ENCODE measurements around the gene WDCP. TPM values are rescaled to one million over a fixed set of nuclear protein-coding genes. Genes with fewer than 3 reads are reported as not detected.
"Not testable (repeated sequence)": the region's sequence is repeated elsewhere in the genome, so short reads cannot be mapped to it uniquely, and the experiment has no call there.

WDCP gene
- total RNA-seq, 1 experiment from 2014 or later: 5.6 TPM

- Histone ChIP-seq H3K79me2 (ENCODE audit: low read length) (peaks cover 33% of the 10 kb centered on the region), H3K27ac (ENCODE audit: low read length) (no peak overlapping the region), H3K9me2 (replicated peaks; ENCODE audit: low read length) (no peaks in the 10 kb centered on the region), H3K36me3 (ENCODE audit: low read depth, low read length) (no peaks in the 10 kb centered on the region), H3F3A (ENCODE audit: low read length, unreplicated experiment) (no peaks in the 10 kb centered on the region), H2AFZ (ENCODE audit: low read length) (peak overlapping the region; percentile 87), H3K4me2 (ENCODE audit: low read length) (peak overlapping the region; percentile 87), H3K4me3 (ENCODE audit: low read length) (peak overlapping the region; percentile 91), H3K9me3 (ENCODE audit: low read length) (no peaks in the 10 kb centered on the region), H4K20me1 (ENCODE audit: low read length) (no peaks in the 10 kb centered on the region), H3K9ac (ENCODE audit: low read length) (peak overlapping the region; percentile 79), H3K4me1 (ENCODE audit: insufficient read depth, low read length) (peaks cover 11% of the 10 kb centered on the region), H3K27me3 (ENCODE audit: low read length) (no peaks in the 10 kb centered on the region)
- intact Hi-C loops (cut with micrococcal nuclease): no loop called here
- ChIA-PET CTCF (no interaction called here), POLR2A (ENCODE audit: unreplicated experiment) (interaction anchor here (0.6 kb wide), 1 partner anchor 590 kb away, joined by 5 read pairs; no protein-coding TSS in a partner anchor)
- ATAC-seq (no peak; the same call in 1 of the 2 replicates), DNase-seq (no peak)
- TF ChIP-seq CTCF (conservative IDR thresholded peaks at IDR 0.05; ENCODE audit: low read depth, low read length): no peak
- TF ChIP-seq EZH2 (IDR thresholded peaks at IDR 0.05; ENCODE audit: low read length, unreplicated experiment): no peak
- TF ChIP-seq EZH2phosphoT487 (IDR thresholded peaks at IDR 0.05; ENCODE audit: borderline replicate concordance, low read length): no peak
- BruUV-seq (replicated peaks): no TSS peak
Observed at GRCh38 chr2:24046599-24046929, 627 bp downstream of the WDCP start.

GRCh38 chr2:24045511-24046508 is 1.4 kb downstream of the WDCP start:
- Histone ChIP-seq H3K27ac (ENCODE audit: low read length) (no peak overlapping the region), H3K79me2 (ENCODE audit: low read length) (peaks cover 36% of the 10 kb centered on the region), H3K4me3 (ENCODE audit: low read length) (peak overlapping the region; percentile 91), H3K4me2 (ENCODE audit: low read length) (peak overlapping the region; percentile 87), H3K9ac (ENCODE audit: low read length) (peak overlapping the region; percentile 79; the same call in 1 of the 2 replicates), H3K27me3 (ENCODE audit: low read length) (no peaks in the 10 kb centered on the region), H3K9me2 (replicated peaks; ENCODE audit: low read length) (no peaks in the 10 kb centered on the region), H3F3A (ENCODE audit: low read length, unreplicated experiment) (no peaks in the 10 kb centered on the region), H3K4me1 (ENCODE audit: insufficient read depth, low read length) (peaks cover 11% of the 10 kb centered on the region), H2AFZ (ENCODE audit: low read length) (no peak overlapping the region), H3K36me3 (ENCODE audit: low read depth, low read length) (no peaks in the 10 kb centered on the region), H3K9me3 (ENCODE audit: low read length) (no peaks in the 10 kb centered on the region), H4K20me1 (ENCODE audit: low read length) (no peaks in the 10 kb centered on the region)
- CTCF ChIA-PET: no interaction called here
- DNase-seq: no peak
- POLR2A ChIA-PET (ENCODE audit: unreplicated experiment): no interaction called here
- BruUV-seq (replicated peaks): no TSS peak
- intact Hi-C loops (cut with micrococcal nuclease): no loop called here
- TF ChIP-seq CTCF (conservative IDR thresholded peaks at IDR 0.05; ENCODE audit: low read depth, low read length) (no peak), EZH2phosphoT487 (IDR thresholded peaks at IDR 0.05; ENCODE audit: borderline replicate concordance, low read length) (no peak), EZH2 (IDR thresholded peaks at IDR 0.05; ENCODE audit: low read length, unreplicated experiment) (no peak)
- no peak for ATAC-seq

GRCh38 chr2:24043133-24043532 is 4.1 kb downstream of the WDCP start:
- CTCF ChIA-PET; BruUV-seq (replicated peaks); H3K27ac ChIP-seq (ENCODE audit: low read length): not testable (repeated sequence)

More at GRCh38 chr2:24043133-24043532, 4.1 kb downstream of the WDCP start:
- H3K9ac ChIP-seq (ENCODE audit: low read length); H4K20me1 ChIP-seq (ENCODE audit: low read length); H3F3A ChIP-seq (ENCODE audit: low read length, unreplicated experiment); H3K4me3 ChIP-seq (ENCODE audit: low read length); ATAC-seq; H3K27me3 ChIP-seq (ENCODE audit: low read length); intact Hi-C loops (cut with micrococcal nuclease); H2AFZ ChIP-seq (ENCODE audit: low read length); H3K9me3 ChIP-seq (ENCODE audit: low read length); H3K4me2 ChIP-seq (ENCODE audit: low read length); DNase-seq; H3K9me2 ChIP-seq (replicated peaks; ENCODE audit: low read length): not testable (repeated sequence)
- peaks cover 13% of the 10 kb centered on the region for H3K36me3 ChIP-seq (ENCODE audit: low read depth, low read length)
- peaks cover 40% of the 10 kb centered on the region for H3K79me2 ChIP-seq (ENCODE audit: low read length)
- peaks cover 11% of the 10 kb centered on the region for H3K4me1 ChIP-seq (ENCODE audit: insufficient read depth, low read length)
- POLR2A ChIA-PET (ENCODE audit: unreplicated experiment): interaction anchor here (0.6 kb wide), 1 partner anchor 128 kb away, joined by 6 read pairs; no protein-coding TSS in a partner anchor
